GM23338 (cell line): ENCODE results near the gene OR10A7. TPM values are rescaled to one million over a fixed set of nuclear protein-coding genes. Genes with fewer than 3 reads are reported as not detected.

Experiments
- polyA plus RNA-seq: library from polyadenylated mRNA; unstranded; fragments of >200 nt; fragmentation: Nextera tagmentation; extraction: Ambion mirVana; gene quantifications from 2 replicates; pipeline ENCODE4 v1.2.1, GENCODE V29; 2016
- total RNA-seq: library from RNA; depleted of rRNA; stranded (reverse); fragments of >200 nt; shearing (Covaris generic); gene quantifications from 2 replicates; pipeline ENCODE4 v1.2.3, GENCODE V29; 2014; rRNA removed

The OR10A7 gene
- total and polyA plus RNA-seq, 2 experiments from 2014 or later, result not detected

Other genes with a start within 250 kb of the OR10A7 start
- not detected in 2 replicates for gene TESPA1, start 236.3 kb upstream of the OR10A7 start, total RNA-seq
- gene TESPA1, start 236.3 kb upstream of the OR10A7 start, polyA plus RNA-seq, result 0.34 TPM in 1 of 2 replicates, not detected in the other
- 0.07 TPM in 1 of 2 replicates, not detected in the other for gene NEUROD4, start 201.1 kb upstream of the OR10A7 start, total RNA-seq
- gene NEUROD4, start 201.1 kb upstream of the OR10A7 start, polyA plus RNA-seq, result 0.05 and 0.13 TPM in 2 replicates
- gene OR9K2, start 94.6 kb upstream of the OR10A7 start, total RNA-seq, result 0.14 TPM in 1 of 2 replicates, not detected in the other
- gene OR9K2, start 94.6 kb upstream of the OR10A7 start, polyA plus RNA-seq, result not detected in 2 replicates
- gene OR6C74, start 23.6 kb downstream of the OR10A7 start, total RNA-seq, result not detected in 2 replicates
- not detected in 2 replicates for gene OR6C74, start 23.6 kb downstream of the OR10A7 start, polyA plus RNA-seq
- not detected in 2 replicates for gene OR6C6, start 75.5 kb downstream of the OR10A7 start, total RNA-seq
- gene OR6C6, start 75.5 kb downstream of the OR10A7 start, polyA plus RNA-seq, result not detected in 2 replicates
- not detected in 2 replicates for gene OR6C1, start 93.3 kb downstream of the OR10A7 start, total RNA-seq
- not detected in 2 replicates for gene OR6C1, start 93.3 kb downstream of the OR10A7 start, polyA plus RNA-seq
- gene OR6C3, start 109.7 kb downstream of the OR10A7 start, total RNA-seq, result not detected in 2 replicates
- gene OR6C3, start 109.7 kb downstream of the OR10A7 start, polyA plus RNA-seq, result not detected in 2 replicates
- gene OR6C75, start 141.9 kb downstream of the OR10A7 start, total RNA-seq, result not detected in 2 replicates
- gene OR6C75, start 141.9 kb downstream of the OR10A7 start, polyA plus RNA-seq, result not detected in 2 replicates
- not detected in 2 replicates for gene OR6C65, start 179.5 kb downstream of the OR10A7 start, total RNA-seq
- not detected in 2 replicates for gene OR6C65, start 179.5 kb downstream of the OR10A7 start, polyA plus RNA-seq
- not detected in 2 replicates for gene OR6C76, start 205.2 kb downstream of the OR10A7 start, total RNA-seq
- not detected in 2 replicates for gene OR6C76, start 205.2 kb downstream of the OR10A7 start, polyA plus RNA-seq
- gene OR6C2, start 223.1 kb downstream of the OR10A7 start, total RNA-seq, result not detected in 2 replicates
- gene OR6C2, start 223.1 kb downstream of the OR10A7 start, polyA plus RNA-seq, result not detected in 2 replicates
- not detected in 2 replicates for gene OR6C70, start 249.1 kb downstream of the OR10A7 start, total RNA-seq
- not detected in 2 replicates for gene OR6C70, start 249.1 kb downstream of the OR10A7 start, polyA plus RNA-seq